ENCODE data around the gene PRDM2. TPM values are rescaled to one million over a fixed set of nuclear protein-coding genes. Genes with fewer than 3 reads are reported as not detected.

The PRDM2 gene
- total and polyA plus RNA-seq, 2 donors (not counting 1 experiment from before 2014, with no cell fraction given) = 9.1 to 11.6 TPM

DNA sequence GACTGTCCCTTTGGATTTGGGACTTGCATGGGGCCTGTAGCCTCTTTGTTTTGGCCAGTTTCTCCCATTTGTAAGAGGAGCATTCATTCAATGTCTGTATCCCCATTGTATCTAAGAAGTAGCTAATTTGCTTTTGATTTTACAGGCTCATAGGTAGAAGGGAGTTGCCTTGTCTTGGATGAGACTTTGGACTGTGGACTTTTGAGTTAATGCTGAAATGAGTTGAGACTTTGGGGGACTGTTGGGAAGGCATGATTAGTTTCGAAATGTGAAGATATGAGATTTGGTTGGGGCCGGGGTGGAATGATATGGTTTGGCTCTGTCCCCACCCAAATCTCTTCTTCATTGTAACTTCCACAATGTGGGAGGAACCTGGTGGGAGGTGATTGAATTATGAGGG is 151.7 kb downstream of the PRDM2 start:
- no peaks in the 10 kb centered on the region for H3K36me3 ChIP-seq (ENCODE audit: control insufficient read depth, insufficient read depth, low read length)
- DNase-seq (ENCODE audit: low read depth in 2 of 2) = no peak
- H2AFZ ChIP-seq (ENCODE audit: low read length) = no peak overlapping the region
- no peak overlapping the region for H3K4me2 ChIP-seq (ENCODE audit: extremely low read depth, insufficient read depth, low read length)
- H3K27ac ChIP-seq (ENCODE audit: insufficient read depth, low read length) = no peak overlapping the region
- no peaks in the 10 kb centered on the region for H3K9me3 ChIP-seq (ENCODE audit: control insufficient read depth, insufficient read depth, low read depth, low read length)
- H3K9ac ChIP-seq (ENCODE audit: insufficient read depth, low read length) = no peak overlapping the region
- H3K27me3 ChIP-seq (ENCODE audit: control insufficient read depth, insufficient read depth, low read length) = no peaks in the 10 kb centered on the region
- H4K20me1 ChIP-seq (ENCODE audit: control insufficient read depth, extremely low read depth, insufficient read depth, low read length) = no peaks in the 10 kb centered on the region
- H3K4me3 ChIP-seq (replicated peaks in 1 of 4; ENCODE audit: control extremely low read depth in 1 of 4, insufficient read depth in 1 of 4, low read depth in 3 of 4, low read length in 4 of 4) = no peak overlapping the region
- no peak for TF ChIP-seq EZH2 (IDR thresholded peaks at IDR 0.05; ENCODE audit: low read length, missing control alignments)
- TF ChIP-seq, protein P1, sequence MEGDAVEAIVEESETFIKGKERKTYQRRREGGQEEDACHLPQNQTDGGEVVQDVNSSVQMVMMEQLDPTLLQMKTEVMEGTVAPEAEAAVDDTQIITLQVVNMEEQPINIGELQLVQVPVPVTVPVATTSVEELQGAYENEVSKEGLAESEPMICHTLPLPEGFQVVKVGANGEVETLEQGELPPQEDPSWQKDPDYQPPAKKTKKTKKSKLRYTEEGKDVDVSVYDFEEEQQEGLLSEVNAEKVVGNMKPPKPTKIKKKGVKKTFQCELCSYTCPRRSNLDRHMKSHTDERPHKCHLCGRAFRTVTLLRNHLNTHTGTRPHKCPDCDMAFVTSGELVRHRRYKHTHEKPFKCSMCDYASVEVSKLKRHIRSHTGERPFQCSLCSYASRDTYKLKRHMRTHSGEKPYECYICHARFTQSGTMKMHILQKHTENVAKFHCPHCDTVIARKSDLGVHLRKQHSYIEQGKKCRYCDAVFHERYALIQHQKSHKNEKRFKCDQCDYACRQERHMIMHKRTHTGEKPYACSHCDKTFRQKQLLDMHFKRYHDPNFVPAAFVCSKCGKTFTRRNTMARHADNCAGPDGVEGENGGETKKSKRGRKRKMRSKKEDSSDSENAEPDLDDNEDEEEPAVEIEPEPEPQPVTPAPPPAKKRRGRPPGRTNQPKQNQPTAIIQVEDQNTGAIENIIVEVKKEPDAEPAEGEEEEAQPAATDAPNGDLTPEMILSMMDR (conservative IDR thresholded peaks at IDR 0.05 in 1 of 2, IDR thresholded peaks at IDR 0.05 in 1 of 2; ENCODE audit: low read depth in 1 of 2, low read length in 2 of 2) = no peak
- no peaks in the 10 kb centered on the region for H3K4me1 ChIP-seq (ENCODE audit: control insufficient read depth, extremely low read depth, insufficient read depth, low read length)
- H3K79me2 ChIP-seq (ENCODE audit: control insufficient read depth, insufficient read depth, low read length) = no peaks in the 10 kb centered on the region

DNA sequence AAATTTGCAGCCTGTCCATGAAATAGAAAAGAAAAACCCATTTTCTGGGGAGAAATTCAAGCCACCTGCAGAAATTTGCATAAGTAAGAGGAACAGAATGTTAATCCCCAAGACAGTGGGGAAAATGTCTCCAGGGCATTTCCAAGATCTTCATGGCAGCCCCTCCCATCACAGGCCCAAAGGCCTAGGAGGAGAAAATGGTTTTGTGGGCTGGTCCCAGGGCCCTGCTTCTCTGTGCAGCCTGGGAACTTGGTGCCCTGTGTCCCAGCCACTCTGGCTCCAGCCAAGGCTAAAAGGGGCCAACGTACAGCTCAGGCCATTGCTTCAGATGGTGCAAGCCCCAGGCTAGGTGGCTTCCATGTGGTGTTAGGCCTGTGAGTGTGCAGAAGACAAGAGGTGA is 155.6 kb downstream of the PRDM2 start:
- Histone ChIP-seq H3K4me2 (ENCODE audit: extremely low read depth, insufficient read depth, low read length) (no peak overlapping the region), H4K20me1 (ENCODE audit: control insufficient read depth, extremely low read depth, insufficient read depth, low read length) (no peaks in the 10 kb centered on the region), H2AFZ (ENCODE audit: low read length) (no peak overlapping the region), H3K79me2 (ENCODE audit: control insufficient read depth, insufficient read depth, low read length) (no peaks in the 10 kb centered on the region), H3K27me3 (ENCODE audit: control insufficient read depth, insufficient read depth, low read length) (no peaks in the 10 kb centered on the region), H3K9me3 (ENCODE audit: control insufficient read depth, insufficient read depth, low read depth, low read length) (no peaks in the 10 kb centered on the region), H3K4me1 (ENCODE audit: control insufficient read depth, extremely low read depth, insufficient read depth, low read length) (no peaks in the 10 kb centered on the region), H3K4me3 (replicated peaks in 1 of 4; ENCODE audit: control extremely low read depth in 1 of 4, insufficient read depth in 1 of 4, low read depth in 3 of 4, low read length in 4 of 4) (no peak overlapping the region), H3K36me3 (ENCODE audit: control insufficient read depth, insufficient read depth, low read length) (no peaks in the 10 kb centered on the region), H3K9ac (ENCODE audit: insufficient read depth, low read length) (no peak overlapping the region), H3K27ac (ENCODE audit: insufficient read depth, low read length) (no peak overlapping the region)
- no peak for DNase-seq (ENCODE audit: low read depth in 2 of 2)
- TF ChIP-seq EZH2 (IDR thresholded peaks at IDR 0.05; ENCODE audit: low read length, missing control alignments) = no peak
- TF ChIP-seq, protein P1 (conservative IDR thresholded peaks at IDR 0.05 in 1 of 2, IDR thresholded peaks at IDR 0.05 in 1 of 2; ENCODE audit: low read depth in 1 of 2, low read length in 2 of 2) = no peak

DNA sequence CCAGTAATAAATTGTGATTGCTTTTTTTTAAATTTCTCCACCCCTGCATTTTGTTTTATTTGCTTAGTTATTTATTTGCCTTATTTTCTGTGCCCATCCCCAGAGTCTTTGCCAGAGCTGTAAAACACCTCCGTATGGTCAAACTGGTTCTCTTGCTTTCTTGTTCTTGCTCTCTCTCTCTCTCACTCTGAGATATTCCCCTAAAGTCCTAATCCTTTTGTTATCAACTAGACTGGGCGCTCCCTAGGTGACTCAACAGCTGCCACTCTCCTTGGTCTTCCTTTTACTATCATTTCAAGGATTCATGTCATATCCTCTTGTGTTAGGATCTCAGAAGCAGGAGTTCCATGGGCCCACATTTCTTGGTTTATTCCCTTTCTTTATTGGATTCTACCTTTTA is 160.0 kb downstream of the PRDM2 start:
- no peak for TF ChIP-seq EZH2 (IDR thresholded peaks at IDR 0.05; ENCODE audit: low read length, missing control alignments)
- TF ChIP-seq, protein P1 (conservative IDR thresholded peaks at IDR 0.05 in 1 of 2, IDR thresholded peaks at IDR 0.05 in 1 of 2; ENCODE audit: low read depth in 1 of 2, low read length in 2 of 2) = no peak
- Histone ChIP-seq H3K79me2 (ENCODE audit: control insufficient read depth, insufficient read depth, low read length) (no peaks in the 10 kb centered on the region), H3K27me3 (ENCODE audit: control insufficient read depth, insufficient read depth, low read length) (no peaks in the 10 kb centered on the region), H3K4me3 (replicated peaks in 1 of 4; ENCODE audit: control extremely low read depth in 1 of 4, insufficient read depth in 1 of 4, low read depth in 3 of 4, low read length in 4 of 4) (no peak overlapping the region), H3K36me3 (ENCODE audit: control insufficient read depth, insufficient read depth, low read length) (no peaks in the 10 kb centered on the region), H3K9me3 (ENCODE audit: control insufficient read depth, insufficient read depth, low read depth, low read length) (no peaks in the 10 kb centered on the region), H3K27ac (ENCODE audit: insufficient read depth, low read length) (no peak overlapping the region), H3K4me2 (ENCODE audit: extremely low read depth, insufficient read depth, low read length) (no peak overlapping the region), H4K20me1 (ENCODE audit: control insufficient read depth, extremely low read depth, insufficient read depth, low read length) (no peaks in the 10 kb centered on the region), H2AFZ (ENCODE audit: low read length) (no peak overlapping the region), H3K4me1 (ENCODE audit: control insufficient read depth, extremely low read depth, insufficient read depth, low read length) (no peaks in the 10 kb centered on the region), H3K9ac (ENCODE audit: insufficient read depth, low read length) (no peak overlapping the region)
- DNase-seq (ENCODE audit: low read depth in 2 of 2) = no peak
